Sigmoid colon (tissue), 4 donors: ENCODE data around the gene SAMD10.

ENCODE experiments used
- CTCF ChIP-seq, 4 experiments: fragments of 450-650 bp in 3 of 4; fragments of 200-600 bp in 1 of 4; IDR thresholded peaks; one replicate each; pipeline ENCODE4 v1.5.1; 2016 to 2019; ENCODE audit warnings: antibody characterized with exemption in 4 of 4, mild to moderate bottlenecking in 3 of 4, moderate library complexity in 2 of 4
- EP300 ChIP-seq, 4 donors: sonication (generic); formaldehyde crosslinking; IDR thresholded peaks; one replicate each; pipeline ENCODE4 v1.6.1; 2017; ENCODE audit warnings: antibody characterized with exemption in 4 of 4
- POLR2AphosphoS5 ChIP-seq, 4 donors: sonication (generic); formaldehyde crosslinking; IDR thresholded peaks; one replicate each; pipeline ENCODE4 v1.6.1; 2017; ENCODE audit warnings: antibody characterized with exemption in 4 of 4

GRCh38 chr20:63945031-63945658 is 34.3 kb downstream of the SAMD10 start:
- TF ChIP-seq CTCF (IDR thresholded peaks at IDR 0.05), result no peak
- TF ChIP-seq EP300 (IDR thresholded peaks at IDR 0.05), result no peak
- TF ChIP-seq POLR2AphosphoS5 (IDR thresholded peaks at IDR 0.05), result no peak
